HEK293 (cell line): Measurements from ENCODE around the gene RWDD4.

Source experiments
- CTCF ChIA-PET: fragments of 350-600 bp; formaldehyde crosslinking; extraction: SDS; loops from one replicate; lab custom pipeline; 2021; ENCODE audit warnings: antibody characterized with exemption; lab: Yijun Ruan, JAX
- POLR2A ChIA-PET: fragments of 300-600 bp; formaldehyde crosslinking; extraction: SDS; loops from one replicate; lab custom pipeline; 2020; ENCODE audit warnings: antibody characterized with exemption, inconsistent platforms; lab: Yijun Ruan, JAX
- H3K27ac ChIP-seq: fragments of 200-500 bp; sonication (Bioruptor generic); 2 replicates; pipeline ENCODE4 v1.5.1; 2014; ENCODE audit warnings: low read depth, low read length, control low read depth, inconsistent platforms; ENCODE audit errors: extremely low read depth
- H3K36me3 ChIP-seq, 2 experiments: fragments of 200-500 bp in 1 of 2; sonication (Bioruptor generic) in 1 of 2; 1 replicate in 1 of 2; 2 replicates in 1 of 2; pipeline ENCODE4 v1.5.1; 2014 to 2017; ENCODE audit warnings: inconsistent platforms in 2 of 2, low read length in 2 of 2; ENCODE audit not compliant: control insufficient read depth in 2 of 2, insufficient read depth in 1 of 2
- H3K4me1 ChIP-seq: fragments of 200-500 bp; sonication (Bioruptor generic); 2 replicates; pipeline ENCODE4 v1.5.1; 2014; ENCODE audit warnings: mild to moderate bottlenecking, low read length, inconsistent platforms; ENCODE audit not compliant: control insufficient read depth, insufficient read depth
- H3K4me3 ChIP-seq: 2 replicates; pipeline ENCODE4 v1.5.1; 2011; ENCODE audit warnings: low read depth, mild to moderate bottlenecking, control low read depth, low read length, moderate library complexity
- H3K9me3 ChIP-seq: fragments of 200-500 bp; sonication (Bioruptor generic); 2 replicates; pipeline ENCODE4 v1.5.1; 2014; ENCODE audit warnings: low read depth, low read length, inconsistent platforms; ENCODE audit not compliant: control insufficient read depth, insufficient read depth
- KLF10 ChIP-seq: fragments of 450-650 bp; IDR thresholded peaks from 2 replicates; pipeline ENCODE4 v1.5.1; 2018; ENCODE audit warnings: missing biosample characterization, mild to moderate bottlenecking, missing genetic modification characterization
- PRDM10 ChIP-seq: fragments of 450-650 bp; formaldehyde crosslinking; IDR thresholded peaks from 2 replicates; pipeline ENCODE4 v1.5.1; 2016; ENCODE audit warnings: missing biosample characterization, missing genetic modification characterization
- REPIN1 ChIP-seq: fragments of 450-650 bp; formaldehyde crosslinking; IDR thresholded peaks from 2 replicates; pipeline ENCODE4 v1.5.1; 2017; ENCODE audit warnings: missing biosample characterization, missing genetic modification characterization, low read depth
- SETDB1 ChIP-seq: IDR thresholded peaks from one replicate; pipeline ENCODE4 v1.6.1; 2017; ENCODE audit warnings: mild to moderate bottlenecking, low read length, moderate library complexity, mixed read lengths; ENCODE audit not compliant: insufficient read length
- YY1 ChIP-seq: fragments of 450-650 bp; formaldehyde crosslinking; IDR thresholded peaks from 2 replicates; pipeline ENCODE4 v1.5.1; 2018; ENCODE audit warnings: missing biosample characterization, missing genetic modification characterization
- ZBTB10 ChIP-seq: fragments of 450-650 bp; formaldehyde crosslinking; IDR thresholded peaks from 2 replicates; pipeline ENCODE4 v1.5.1; 2016; ENCODE audit warnings: missing biosample characterization, missing genetic modification characterization
- ZFHX2 ChIP-seq: fragments of 450-650 bp; formaldehyde crosslinking; conservative IDR thresholded peaks from 2 replicates; pipeline ENCODE4 v1.5.1; 2016; ENCODE audit warnings: missing biosample characterization, missing genetic modification characterization
- ZNF138 ChIP-seq: fragments of 450-650 bp; formaldehyde crosslinking; IDR thresholded peaks from 2 replicates; pipeline ENCODE4 v1.5.1; 2016; ENCODE audit warnings: missing biosample characterization, missing genetic modification characterization, borderline replicate concordance
- ZNF175 ChIP-seq: fragments of 450-650 bp; formaldehyde crosslinking; IDR thresholded peaks from 2 replicates; pipeline ENCODE4 v1.5.1; 2016; ENCODE audit warnings: missing biosample characterization, missing genetic modification characterization
- ZNF2 ChIP-seq: fragments of 450-650 bp; formaldehyde crosslinking; IDR thresholded peaks from 2 replicates; pipeline ENCODE4 v1.5.1; 2016; ENCODE audit warnings: missing biosample characterization, missing genetic modification characterization
- ZNF266 ChIP-seq: fragments of 450-650 bp; formaldehyde crosslinking; IDR thresholded peaks from 2 replicates; pipeline ENCODE4 v1.5.1; 2016; ENCODE audit warnings: missing biosample characterization, missing genetic modification characterization, low read depth
- ZNF274 ChIP-seq, 2 experiments: fragments of 200-500 bp in 1 of 2; fragments of 450-650 bp in 1 of 2; sonication (Bioruptor generic) in 1 of 2; formaldehyde crosslinking in 1 of 2; IDR thresholded peaks; 2 replicates each; pipeline versions ENCODE4 v1.5.1 to v1.6.1; 2014 to 2016; ENCODE audit warnings: borderline replicate concordance in 1 of 2, inconsistent platforms in 1 of 2, low read length in 1 of 2, missing biosample characterization in 1 of 2, missing genetic modification characterization in 1 of 2
- ZNF280C ChIP-seq: fragments of 450-650 bp; formaldehyde crosslinking; IDR thresholded peaks from 2 replicates; pipeline ENCODE4 v1.5.1; 2016; ENCODE audit warnings: missing biosample characterization, missing genetic modification characterization
- ZNF302 ChIP-seq: fragments of 450-650 bp; formaldehyde crosslinking; IDR thresholded peaks from 2 replicates; pipeline ENCODE4 v1.5.1; 2016; ENCODE audit warnings: missing biosample characterization, missing genetic modification characterization, low read depth
- ZNF391 ChIP-seq: fragments of 450-650 bp; formaldehyde crosslinking; IDR thresholded peaks from 2 replicates; pipeline ENCODE4 v1.5.1; 2016; ENCODE audit warnings: low read depth, missing biosample characterization, missing genetic modification characterization, borderline replicate concordance
- ZNF426 ChIP-seq: fragments of 450-650 bp; formaldehyde crosslinking; IDR thresholded peaks from 2 replicates; pipeline ENCODE4 v1.5.1; 2017; ENCODE audit warnings: missing biosample characterization, missing genetic modification characterization, mild to moderate bottlenecking, inconsistent platforms, moderate library complexity
- ZNF610 ChIP-seq: fragments of 450-650 bp; formaldehyde crosslinking; IDR thresholded peaks from 2 replicates; pipeline ENCODE4 v1.5.1; 2016; ENCODE audit warnings: missing biosample characterization, missing genetic modification characterization, borderline replicate concordance
- ZNF626 ChIP-seq: fragments of 450-650 bp; sonication (Bioruptor Pico); formaldehyde crosslinking; IDR thresholded peaks from 2 replicates; pipeline ENCODE4 v1.5.1; 2018; ENCODE audit warnings: missing biosample characterization, missing genetic modification characterization, inconsistent platforms
- ZNF654 ChIP-seq: fragments of 450-650 bp; formaldehyde crosslinking; IDR thresholded peaks from 2 replicates; pipeline ENCODE4 v1.5.1; 2016; ENCODE audit warnings: low read depth, missing biosample characterization, missing genetic modification characterization
- ZNF776 ChIP-seq: fragments of 450-650 bp; formaldehyde crosslinking; IDR thresholded peaks from 2 replicates; pipeline ENCODE4 v1.5.0; 2017; ENCODE audit warnings: missing biosample characterization, missing genetic modification characterization, borderline replicate concordance
- ZNF785 ChIP-seq: fragments of 450-650 bp; formaldehyde crosslinking; IDR thresholded peaks from 2 replicates; pipeline ENCODE4 v1.5.1; 2016; ENCODE audit warnings: missing biosample characterization, missing genetic modification characterization
- ZXDB ChIP-seq: fragments of 450-650 bp; formaldehyde crosslinking; IDR thresholded peaks from 2 replicates; pipeline ENCODE4 v1.5.1; 2016; ENCODE audit warnings: missing biosample characterization, missing genetic modification characterization

Gene RWDD4

GRCh38 chr4:183645326-183645725 lies 13.7 kb downstream of the RWDD4 start:
- ChIA-PET POLR2A (no interaction called here), CTCF (no interaction called here)
- no peaks in the 10 kb centered on the region for H3K9me3 ChIP-seq
- no peaks in the 10 kb centered on the region for H3K4me1 ChIP-seq
- no peak overlapping the region for H3K27ac ChIP-seq
- no peak for TF ChIP-seq YY1
- no peak for TF ChIP-seq ZNF274 (IDR thresholded peaks at IDR 0.05; ENCODE audit: low read length)
- no peak for TF ChIP-seq ZNF274 (tag by site-specific recombination; IDR thresholded peaks at IDR 0.05; ENCODE audit: borderline replicate concordance)
- no peak for TF ChIP-seq ZNF654 (tag by site-specific recombination)
- no peak for TF ChIP-seq ZNF266 (tag by site-specific recombination)
- no peak for TF ChIP-seq PRDM10
- no peak for TF ChIP-seq ZNF175
- TF ChIP-seq SETDB1: no peak
- TF ChIP-seq ZNF391 (tag by site-specific recombination): no peak
- TF ChIP-seq REPIN1 (tag by site-specific recombination): no peak
- TF ChIP-seq ZNF610: no peak
- no peak for TF ChIP-seq KLF10 (tag by site-specific recombination)
- TF ChIP-seq ZNF302 (tag by site-specific recombination): no peak
- TF ChIP-seq ZNF138 (tag by site-specific recombination): no peak
- TF ChIP-seq ZNF426 (tag by site-specific recombination): no peak
- no peak for TF ChIP-seq ZNF2 (tag by site-specific recombination)
- H3K4me3 ChIP-seq: no peak overlapping the region
- peaks cover 30 to 52% of the 10 kb centered on the region in 2 experiments for H3K36me3 ChIP-seq

- Histone ChIP-seq H3K36me3 (peaks cover 1 to 8% of the 10 kb centered on the region in 2 experiments; a peak in 2 of 3 replicates), H3K9me3 (no peaks in the 10 kb centered on the region), H3K27ac (no peak overlapping the region), H3K4me1 (no peaks in the 10 kb centered on the region), H3K4me3 (no peak overlapping the region)
- no peak for TF ChIP-seq ZNF280C (tag by site-specific recombination)
- TF ChIP-seq ZXDB (tag by site-specific recombination): no peak
- TF ChIP-seq ZFHX2: no peak
- no peak for TF ChIP-seq ZNF776 (tag by site-specific recombination)
- no peak for TF ChIP-seq ZBTB10
- TF ChIP-seq ZNF785 (tag by site-specific recombination): no peak
- no peak for TF ChIP-seq ZNF626
- CTCF ChIA-PET: interaction anchor here (0.6 kb wide), 1 partner anchor 1712 kb away, joined by 3 read pairs; no protein-coding TSS in a partner anchor
- POLR2A ChIA-PET: no interaction called here
Measured at GRCh38 chr4:183639291-183639690, 19.7 kb downstream of the RWDD4 start.
